ENCODE results near the gene SPIRE2. TPM values are rescaled to one million over a fixed set of nuclear protein-coding genes. Genes with fewer than 3 reads are reported as not detected.

SPIRE2 gene
- total and polyA plus RNA-seq, 2 of the 13 experiments (the other 11 are each of a cell fraction or from before 2014, with no cell fraction given): 13.3 to 37.5 TPM

DNA sequence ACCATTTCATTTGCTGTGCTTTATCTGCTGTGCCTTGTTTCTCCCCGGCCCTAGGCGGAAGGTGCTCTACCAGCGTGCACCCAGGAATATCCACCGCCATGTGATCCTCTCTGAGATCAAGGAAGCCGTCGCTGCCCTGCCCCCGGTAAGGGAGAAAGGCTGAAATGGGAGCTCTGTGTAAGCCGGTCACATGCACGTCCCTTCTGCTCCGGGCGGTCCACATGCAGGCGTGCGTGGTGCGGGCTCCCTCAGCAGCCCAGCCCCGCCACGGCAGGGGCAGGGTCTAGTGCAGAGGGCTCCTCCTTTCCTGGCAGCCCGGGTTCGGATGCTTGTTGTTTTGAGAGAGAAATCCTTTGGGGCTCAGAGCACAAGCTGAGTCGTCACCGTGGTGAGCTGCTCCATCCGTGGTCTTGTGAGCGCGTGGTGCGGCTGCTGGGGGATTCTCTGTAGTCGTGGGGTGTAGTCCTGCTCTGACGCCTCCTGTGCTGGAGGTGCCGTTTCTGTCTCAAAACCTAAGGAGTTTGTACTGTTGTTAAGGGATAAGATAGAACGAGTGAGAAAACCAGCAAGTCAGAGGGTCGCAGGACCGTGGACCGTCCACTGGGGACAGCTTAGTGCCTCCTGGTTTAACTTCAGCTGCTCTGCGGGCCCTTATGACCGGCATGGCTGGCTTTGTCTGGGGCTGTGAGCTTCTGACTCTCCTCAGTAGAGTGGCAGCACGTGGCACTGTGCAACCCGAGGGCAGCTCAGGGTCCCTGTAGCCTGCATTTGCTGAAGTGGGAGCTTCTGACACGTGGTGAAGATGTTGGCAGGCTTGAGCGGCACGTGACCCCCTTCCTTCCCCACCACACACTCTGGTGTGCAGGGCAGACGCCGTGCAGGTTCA, 78.1 kb downstream of the SPIRE2 start:
- ChIA-PET POLR2A (interaction anchor here (0.8 to 8.1 kb wide), 4 partner anchors 12 to 32 kb away, joined by 3 to 78 read pairs (median 17); partner anchors contain the start of genes MC1R, TCF25 and TUBB3), CTCF (ENCODE audit: low intra/inter-chr PET ratio, low total read pairs) (no interaction called here)
- H3K27me3 ChIP-seq (ENCODE audit: control insufficient read depth in 1 of 2, insufficient read depth in 2 of 2, low read length in 2 of 2): no peaks in the 10 kb centered on the region
- H3K4me3 ChIP-seq (replicated peaks in 1 of 3; ENCODE audit: insufficient read depth in 1 of 3, low read depth in 2 of 3, low read length in 3 of 3): no peak overlapping the region
- in situ Hi-C loops (cut with HindIII; ENCODE audit: extremely low pct_ligation_motif_present, low pct_unique_long_range_greater_than_20kb): no loop called here
- WGBS (ENCODE audit: low lambda C conversion rate): 95% methylated on average over 31 of the region's 40 CpGs
- H3K27ac ChIP-seq (ENCODE audit: extremely low read length, insufficient read depth, low read length): no peak overlapping the region
- no peak for DNase-seq (ENCODE audit: low spot score)
- H3K9ac ChIP-seq (ENCODE audit: insufficient read depth, low read depth, low read length): no peak overlapping the region
- H3K4me2 ChIP-seq (ENCODE audit: low read depth, low read length): no peak overlapping the region
- H4K20me1 ChIP-seq (ENCODE audit: insufficient read depth, low read length): no peaks in the 10 kb centered on the region; the same call in 1 of the 2 replicates
- H3K9me3 ChIP-seq (ENCODE audit: low read length): no peaks in the 10 kb centered on the region
- no peaks in the 10 kb centered on the region; the same call in 1 of the 2 replicates for H3K4me1 ChIP-seq (ENCODE audit: insufficient read depth, low read length)
- no TSS peak for BruUV-seq (replicated peaks)
- no peak overlapping the region for H2AFZ ChIP-seq (ENCODE audit: low read length)
- peaks cover 31 to 45% of the 10 kb centered on the region in 2 experiments for H3K36me3 ChIP-seq (replicated peaks in 1 of 2; ENCODE audit: control insufficient read depth in 1 of 2, insufficient read depth in 2 of 2, low read length in 2 of 2)
- no peak; the same call in 2 of the 3 replicates for ATAC-seq
- TF ChIP-seq MAFG (CRISPR knock-in tag; IDR thresholded peaks at IDR 0.05) (no peak), RBM22 (optimal IDR thresholded peaks at IDR 0.05; ENCODE audit: low read length) (peak; percentile 3), AGO2 (optimal IDR thresholded peaks at IDR 0.05; ENCODE audit: low read depth, low read length) (peak; percentile 74), ZNF687 (CRISPR knock-in tag; IDR thresholded peaks at IDR 0.05) (0 out of 2 replicates have a peak, but pooled peaks have one; percentile 7), ZNF24 (IDR thresholded peaks at IDR 0.05) (no peak)
- TF ChIP-seq, protein P1, sequence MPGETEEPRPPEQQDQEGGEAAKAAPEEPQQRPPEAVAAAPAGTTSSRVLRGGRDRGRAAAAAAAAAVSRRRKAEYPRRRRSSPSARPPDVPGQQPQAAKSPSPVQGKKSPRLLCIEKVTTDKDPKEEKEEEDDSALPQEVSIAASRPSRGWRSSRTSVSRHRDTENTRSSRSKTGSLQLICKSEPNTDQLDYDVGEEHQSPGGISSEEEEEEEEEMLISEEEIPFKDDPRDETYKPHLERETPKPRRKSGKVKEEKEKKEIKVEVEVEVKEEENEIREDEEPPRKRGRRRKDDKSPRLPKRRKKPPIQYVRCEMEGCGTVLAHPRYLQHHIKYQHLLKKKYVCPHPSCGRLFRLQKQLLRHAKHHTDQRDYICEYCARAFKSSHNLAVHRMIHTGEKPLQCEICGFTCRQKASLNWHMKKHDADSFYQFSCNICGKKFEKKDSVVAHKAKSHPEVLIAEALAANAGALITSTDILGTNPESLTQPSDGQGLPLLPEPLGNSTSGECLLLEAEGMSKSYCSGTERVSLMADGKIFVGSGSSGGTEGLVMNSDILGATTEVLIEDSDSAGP (CRISPR knock-in tag; IDR thresholded peaks at IDR 0.05; ENCODE audit: borderline replicate concordance): peak; percentile 18; the same call in 1 of the 2 replicates
- intact Hi-C loops (cut with micrococcal nuclease; ENCODE audit: unreplicated experiment): no loop called here
- FAIRE-seq: no peak
- no peaks in the 10 kb centered on the region for H3K79me2 ChIP-seq (ENCODE audit: insufficient read depth, low read length)

Data from HepG2 (cell line).